ENCODE data around the gene ACSM4. TPM values are rescaled to one million over a fixed set of nuclear protein-coding genes. Genes with fewer than 3 reads are reported as not detected.
A peak's percentile ranks its signal among the peaks of the same experiment; 100 is the strongest.
"Not testable (repeated sequence)": the region's sequence is repeated elsewhere in the genome, so short reads cannot be mapped to it uniquely, and the experiment has no call there.

The ACSM4 gene
- total RNA-seq, 1 donor from 2014 or later: not detected

DNA sequence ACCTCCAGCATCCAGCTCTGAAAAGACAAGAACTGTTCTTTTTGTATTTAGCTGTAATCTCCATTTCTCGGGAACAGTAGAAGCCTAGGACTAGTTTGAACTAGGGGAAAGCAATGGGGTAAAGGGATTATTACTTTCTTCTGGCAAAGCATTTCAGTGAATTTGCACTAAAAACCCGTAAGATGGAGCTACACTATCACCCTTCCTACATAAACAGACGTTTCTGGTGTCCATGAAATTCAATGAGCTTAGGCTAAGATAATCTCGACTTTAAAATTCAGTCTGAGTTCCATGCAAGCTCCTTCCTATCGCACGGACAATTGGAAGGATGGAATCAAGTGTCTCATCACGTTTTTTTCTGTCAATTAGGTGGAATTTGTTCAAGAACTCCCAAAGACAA, 24.0 kb downstream of the ACSM4 start:
- DNase-seq (ENCODE audit: low read depth): peak; percentile 17

DNA sequence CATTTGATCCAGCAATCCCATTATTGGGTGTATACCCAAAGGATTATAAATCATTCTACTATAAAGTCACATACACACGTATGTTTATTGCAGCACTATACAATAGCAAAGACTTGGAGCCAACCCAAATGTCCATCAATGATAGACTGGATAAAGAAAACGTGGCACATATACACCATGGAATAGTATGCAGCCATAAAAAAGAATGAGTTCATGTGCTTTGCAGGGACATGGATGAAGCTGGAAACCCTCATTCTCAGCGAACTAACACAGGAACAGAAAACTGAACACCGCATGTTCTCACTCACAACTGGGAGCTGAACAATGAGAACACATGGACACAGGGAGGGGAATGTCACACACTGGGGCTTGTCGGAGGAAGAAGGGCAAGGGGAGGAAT, 33.9 kb downstream of the ACSM4 start:
- not testable (repeated sequence) for DNase-seq (ENCODE audit: low read depth)

DNA sequence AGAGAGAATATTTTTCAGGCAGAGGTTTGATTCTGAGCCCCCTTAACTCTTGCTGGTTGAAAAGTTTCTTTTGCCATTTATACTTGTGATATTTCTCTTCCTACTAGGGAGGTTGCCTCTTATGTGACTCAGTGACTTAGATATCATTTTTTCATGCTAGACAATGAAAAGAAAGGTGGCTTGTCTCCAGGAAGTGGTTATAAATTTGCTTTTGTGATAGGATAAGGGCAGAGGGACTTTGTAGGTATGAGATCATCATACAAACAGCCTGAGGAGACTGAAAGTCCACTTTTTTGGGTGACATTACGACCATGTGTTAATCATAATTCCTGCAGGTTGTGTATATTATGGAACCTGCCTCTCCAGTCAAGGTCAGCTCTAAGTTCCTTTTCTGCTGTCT, 35.8 kb downstream of the ACSM4 start:
- no peak for DNase-seq (ENCODE audit: low read depth)

DNA sequence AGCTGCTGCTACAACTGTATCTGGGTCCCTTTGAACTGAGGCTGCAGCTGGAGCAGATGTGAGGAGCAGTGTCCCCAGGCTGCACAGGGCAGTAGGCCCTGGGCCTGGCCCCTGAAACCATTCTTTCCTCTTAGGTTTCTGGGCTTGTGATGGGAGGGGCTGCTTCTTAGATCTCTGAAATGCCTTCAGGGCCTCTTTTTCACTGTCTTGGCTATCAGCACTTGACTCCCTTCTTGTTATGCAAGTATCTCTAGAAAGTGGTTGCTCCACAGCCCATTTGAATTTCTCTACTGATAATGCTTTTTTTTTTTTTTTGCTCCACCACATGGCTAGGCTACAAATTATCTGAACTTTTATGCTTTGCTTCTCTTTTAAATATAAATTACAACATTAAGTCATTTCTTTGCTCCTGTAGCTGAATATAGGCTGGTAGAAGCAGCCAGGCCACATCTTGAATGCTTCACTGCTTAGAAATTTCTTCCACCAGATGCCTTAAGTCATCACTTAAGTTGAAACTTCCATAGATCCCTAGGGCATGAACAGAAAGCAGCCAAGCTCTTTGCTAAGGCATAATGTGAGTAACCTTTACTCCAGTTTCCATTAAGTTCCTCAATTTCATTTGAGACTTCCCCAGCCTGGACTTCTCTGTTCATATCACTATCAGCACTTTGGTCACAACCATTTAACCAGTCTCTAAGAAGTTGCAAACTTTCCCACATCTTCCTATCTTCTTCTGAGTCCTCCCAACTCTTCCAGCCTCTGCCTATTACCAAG, 41.1 kb downstream of the ACSM4 start:
- DNase-seq (ENCODE audit: low read depth): no peak

DNA sequence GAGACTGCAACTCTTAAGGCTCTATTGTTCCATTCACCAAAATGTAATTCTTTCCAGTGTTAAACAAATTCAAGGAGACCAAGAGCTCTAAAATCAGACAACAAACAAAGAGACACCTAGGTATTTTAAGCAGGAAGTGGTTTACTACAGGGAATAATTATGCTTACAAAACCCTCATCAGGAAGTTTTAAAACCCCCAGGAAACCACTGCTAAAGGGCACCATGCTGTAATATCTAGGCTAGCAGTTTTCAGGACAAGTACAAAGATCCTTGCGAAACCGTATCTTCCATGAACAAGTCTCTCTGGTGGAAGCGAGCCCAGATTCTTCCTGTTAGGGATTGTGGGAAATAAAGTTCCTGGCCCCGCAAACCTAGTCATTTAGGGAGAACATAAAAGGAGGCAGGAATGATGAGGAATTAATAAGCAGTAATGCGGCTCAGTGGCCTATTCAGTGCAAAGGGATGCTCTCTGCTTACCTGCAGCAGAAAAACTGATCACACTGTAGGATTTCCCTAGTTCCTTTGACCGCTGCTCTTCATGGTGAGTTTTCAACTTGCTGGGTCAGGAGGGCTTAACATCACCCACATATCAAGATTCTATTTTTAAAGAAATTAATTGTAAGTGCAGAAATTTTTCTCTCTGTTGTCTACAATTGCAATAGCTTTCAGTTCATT, 42.8 kb downstream of the ACSM4 start:
- no peak for DNase-seq (ENCODE audit: low read depth)

DNA sequence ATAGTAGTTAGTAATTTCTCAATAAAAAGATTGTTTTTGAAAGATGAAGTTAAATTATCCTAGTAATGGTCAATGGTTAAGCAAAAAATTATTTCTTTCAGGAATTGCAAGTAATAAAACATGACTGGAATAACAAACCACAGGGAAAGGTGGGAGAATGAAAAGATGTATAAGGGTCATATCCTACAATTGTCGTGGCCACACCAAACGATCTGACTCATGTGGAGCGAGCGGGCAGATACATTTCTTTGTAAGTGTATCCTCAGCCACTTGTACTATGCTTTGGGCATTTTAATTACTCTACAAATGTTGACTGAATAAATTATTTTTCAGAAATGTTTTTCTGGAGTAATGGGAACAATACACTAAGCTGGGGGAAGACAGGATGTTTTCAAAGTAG, 45.5 kb downstream of the ACSM4 start:
- DNase-seq (ENCODE audit: low read depth): no peak

DNA sequence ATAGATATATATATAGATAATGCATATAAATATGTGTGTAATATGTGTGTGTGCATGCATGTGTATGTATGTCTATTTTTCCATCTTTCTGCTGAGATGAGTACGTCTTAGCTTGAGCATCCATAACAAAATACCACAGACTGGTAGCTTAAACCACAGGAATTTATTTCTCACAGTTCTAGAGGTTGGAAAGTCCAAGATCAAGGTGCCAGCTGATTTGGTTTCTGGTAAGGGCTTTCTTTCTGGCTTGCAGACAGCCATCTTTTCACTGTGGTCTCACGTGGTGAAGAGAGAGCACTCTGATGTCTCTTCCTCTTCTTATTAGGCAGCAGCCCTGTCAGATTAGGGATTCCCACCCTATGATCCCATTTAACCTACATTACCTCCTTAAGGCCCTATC, 47.3 kb downstream of the ACSM4 start:
- peak; percentile 77 for DNase-seq (ENCODE audit: low read depth)

DNA sequence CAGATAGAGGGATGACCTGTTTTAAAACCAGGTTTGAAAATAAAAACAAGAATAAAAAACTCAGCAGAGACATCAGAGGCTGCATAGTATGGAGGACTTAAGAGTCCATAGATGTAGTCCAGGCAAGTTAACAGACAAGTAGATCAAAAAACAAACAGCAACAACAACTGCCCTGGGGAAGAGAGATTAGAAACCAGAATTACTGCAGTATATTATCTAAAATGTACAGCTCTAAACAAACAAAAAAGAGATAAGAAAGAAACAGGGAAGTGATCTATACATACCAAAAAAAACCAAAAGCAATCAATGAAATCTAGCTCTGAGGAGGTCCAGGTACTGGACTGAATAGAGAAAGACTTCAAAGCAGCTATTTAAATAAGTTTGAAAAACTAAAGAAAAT, 48.8 kb downstream of the ACSM4 start:
- DNase-seq (ENCODE audit: low read depth): no peak

DNA sequence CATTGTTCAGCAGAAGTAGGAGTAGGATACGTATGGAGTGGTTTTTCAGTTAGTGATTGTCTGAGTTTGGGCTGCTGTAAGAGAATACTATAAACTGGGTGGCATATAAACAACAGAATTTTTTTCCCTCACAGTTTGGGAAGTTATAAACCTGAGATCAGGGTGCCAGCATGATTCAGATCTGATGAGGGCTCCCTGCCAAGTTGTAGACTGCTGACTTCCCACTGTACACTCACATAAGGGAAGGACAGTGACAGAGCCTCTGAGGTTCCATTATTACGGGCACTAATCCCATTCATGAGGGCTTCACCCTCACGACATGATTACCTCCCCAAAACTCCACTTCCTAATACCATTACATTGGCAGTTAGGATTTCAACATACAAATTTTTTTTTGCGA, 50.7 kb downstream of the ACSM4 start:
- peak; percentile 41 for DNase-seq (ENCODE audit: low read depth)

DNA sequence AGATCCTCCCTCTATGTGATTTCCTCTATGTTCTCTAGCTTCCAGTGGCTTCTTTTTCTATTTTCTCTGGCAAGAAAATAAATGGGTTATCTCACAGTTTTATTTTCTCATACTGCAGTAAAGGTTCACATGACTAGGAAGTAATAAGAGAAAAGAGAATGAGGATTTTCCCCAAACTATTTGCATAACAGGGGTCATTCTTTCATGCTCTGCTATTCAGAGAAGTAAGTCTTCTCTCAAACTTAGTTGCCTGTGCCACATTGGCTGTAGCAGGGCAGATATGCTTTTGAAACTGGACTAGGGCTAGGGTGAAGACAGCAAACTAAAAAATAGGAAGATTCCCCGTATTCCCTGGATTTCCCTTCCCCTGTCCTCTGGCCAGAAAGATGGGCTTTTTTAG, 57.4 kb downstream of the ACSM4 start:
- DNase-seq (ENCODE audit: low read depth): no peak

DNA sequence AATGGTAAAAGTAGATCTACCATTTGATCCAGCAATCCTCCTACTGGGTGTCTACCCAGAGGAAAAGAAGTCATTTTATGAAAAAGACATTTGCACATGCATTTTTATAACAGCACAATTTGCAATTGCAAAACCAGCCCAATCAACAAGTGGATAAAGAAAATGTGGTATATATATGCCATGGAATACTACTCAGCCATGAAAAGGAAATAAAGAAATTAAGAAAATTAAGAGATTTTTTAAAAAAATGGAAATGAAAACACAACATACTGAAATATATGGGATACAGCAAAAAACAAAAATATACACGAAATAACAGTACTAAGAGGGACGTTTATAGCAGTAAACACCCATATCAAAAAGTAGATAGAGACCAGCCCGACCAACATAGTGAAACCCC, 58.9 kb downstream of the ACSM4 start:
- no peak for DNase-seq (ENCODE audit: low read depth)

DNA sequence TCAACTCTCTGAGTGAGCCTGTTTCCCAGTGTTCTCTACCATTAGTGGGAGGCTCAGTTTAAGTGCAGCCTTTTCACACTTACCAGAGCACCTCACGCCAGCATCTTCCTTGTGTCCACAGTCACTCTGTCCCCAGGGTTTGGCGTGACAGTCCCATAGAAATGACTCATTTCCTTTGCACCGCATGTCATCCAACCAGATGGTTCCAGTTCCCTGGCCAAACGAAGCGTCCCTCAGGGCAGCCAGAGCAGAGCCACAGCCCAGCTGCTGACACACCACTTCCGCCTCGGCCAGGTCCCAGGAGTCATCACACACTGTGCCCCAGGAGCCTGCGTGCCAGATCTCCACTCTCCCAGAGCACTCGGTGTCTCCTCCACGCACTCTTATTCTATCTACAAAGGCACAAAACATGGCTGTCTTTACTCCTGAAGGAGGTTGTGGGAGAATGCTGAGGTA, 65.4 kb downstream of the ACSM4 start:
- peak; percentile 90 for DNase-seq (ENCODE audit: low read depth)

DNA sequence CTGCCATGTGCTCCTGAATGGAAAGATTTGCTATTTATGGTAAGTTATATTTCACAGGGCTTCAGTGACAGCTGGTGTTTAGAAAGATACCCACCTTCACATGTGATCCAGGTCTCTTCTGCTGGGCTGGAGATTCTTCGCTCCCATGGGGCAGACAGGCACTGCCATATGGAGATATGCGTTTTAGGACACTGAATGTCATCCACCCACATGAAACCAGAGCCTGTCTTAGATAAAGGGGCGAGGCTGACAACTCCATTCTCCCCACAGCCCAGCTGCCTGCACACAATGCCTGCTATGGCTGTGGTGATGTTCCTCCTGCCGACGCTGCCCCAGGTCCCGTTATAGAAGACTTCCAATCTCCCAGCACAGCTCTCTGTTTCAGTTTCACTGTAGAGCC, 69.4 kb downstream of the ACSM4 start:
- peak; percentile 87 for DNase-seq (ENCODE audit: low read depth)

DNA sequence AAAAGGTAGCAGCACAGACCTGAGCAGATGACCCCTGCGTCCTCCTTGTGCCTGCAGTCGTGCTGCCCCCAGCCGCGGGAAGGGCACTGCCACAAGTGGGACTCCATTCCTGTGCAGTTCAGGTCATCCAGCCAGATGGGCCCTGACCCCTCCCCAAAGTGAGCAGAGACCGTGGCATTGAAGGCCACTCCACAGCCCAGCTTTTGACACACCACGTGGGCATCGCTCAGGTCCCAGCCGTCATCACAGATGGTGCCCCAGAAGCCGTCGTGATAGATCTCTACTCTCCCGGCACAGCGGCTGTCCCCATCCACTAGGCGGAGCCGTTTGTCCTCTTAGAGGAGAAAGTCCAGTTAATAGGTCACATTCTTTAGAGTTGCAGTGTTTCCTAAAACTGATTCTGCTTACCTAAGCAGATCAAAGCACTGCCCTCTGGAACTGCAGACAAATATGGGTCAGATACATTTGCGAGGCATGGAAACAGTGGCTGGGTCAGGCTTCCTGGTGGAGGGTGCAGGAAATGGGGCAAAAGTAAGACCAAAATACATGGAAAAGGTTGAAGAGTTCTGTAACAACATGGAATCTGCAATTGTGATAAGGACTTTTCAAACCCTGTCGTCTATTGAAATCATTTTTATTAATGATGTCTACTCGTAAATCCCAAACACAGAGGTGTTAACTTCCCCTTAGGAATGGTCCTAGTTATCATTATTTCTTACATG, 70.7 kb downstream of the ACSM4 start:
- peak; percentile 78 for DNase-seq (ENCODE audit: low read depth)

DNA sequence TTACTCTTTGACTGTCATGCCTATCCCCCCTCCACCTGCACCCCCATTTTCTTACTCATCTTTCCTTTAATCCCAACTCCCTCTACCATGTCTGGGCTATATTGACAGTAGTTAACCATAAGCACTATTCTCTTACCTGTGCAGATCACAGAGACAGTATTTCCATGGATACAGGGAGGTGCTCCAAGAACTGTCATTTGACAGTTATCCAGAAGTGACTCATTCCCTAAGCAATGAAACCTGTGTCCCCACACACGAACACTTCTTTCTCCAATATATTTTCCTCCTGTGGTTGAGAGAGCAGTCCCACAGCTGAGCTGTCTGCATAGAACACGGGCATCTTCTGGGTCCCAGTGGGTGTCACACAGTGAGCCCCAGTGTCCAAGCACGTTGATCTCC, 71.3 kb downstream of the ACSM4 start:
- no peak for DNase-seq (ENCODE audit: low read depth)

DNA sequence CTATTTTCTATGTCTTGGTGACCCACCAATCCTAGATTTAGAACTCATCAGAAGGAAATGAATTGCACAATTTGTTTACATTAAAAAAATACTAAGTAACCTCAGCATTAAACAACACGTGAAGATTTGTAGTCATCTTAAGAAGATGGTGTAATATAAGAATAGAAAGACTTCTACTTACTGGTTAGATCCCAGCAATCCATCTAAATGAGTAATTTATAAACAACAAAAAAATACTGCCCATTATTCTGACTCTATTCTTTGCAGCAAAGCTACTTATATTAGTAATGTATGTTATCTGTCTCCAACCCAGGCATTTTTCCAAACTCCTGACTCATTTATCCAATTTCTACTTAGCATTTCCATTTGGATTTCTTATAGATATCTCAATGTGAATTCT, 72.3 kb downstream of the ACSM4 start:
- no peak for DNase-seq (ENCODE audit: low read depth)

Other genes with a start within 250 kb of the ACSM4 start
- gene C1S, start 243.4 kb upstream of the ACSM4 start, total RNA-seq: 85.7 and 119 TPM in 2 replicates
- gene C1R, start 211.6 kb upstream of the ACSM4 start, total RNA-seq: 203 and 282 TPM in 2 replicates
- gene C1RL, start 194.9 kb upstream of the ACSM4 start, total RNA-seq: 10.9 and 12.1 TPM in 2 replicates
- not detected in 2 replicates for gene RBP5, start 175.2 kb upstream of the ACSM4 start, total RNA-seq
- gene CLSTN3, start 173.7 kb upstream of the ACSM4 start, total RNA-seq: 8.9 and 18.0 TPM in 2 replicates
- gene PEX5, start 114.4 kb upstream of the ACSM4 start, total RNA-seq: 50.0 and 54.9 TPM in 2 replicates
- 5.7 and 11.2 TPM in 2 replicates for gene CD163L1, start 140.1 kb downstream of the ACSM4 start, total RNA-seq
- 12.7 and 19.2 TPM in 2 replicates for gene CD163, start 199.7 kb downstream of the ACSM4 start, total RNA-seq